ENCODE measurements around the gene TENM3.
A peak's percentile ranks its signal among the peaks of the same experiment; 100 is the strongest.

TENM3 gene

GRCh38 chr4:182451441-182451840, 208.2 kb downstream of the TENM3 start:
- Mint-ChIP-seq H3K27me3 (ENCODE audit: low read depth) (peaks cover 18% of the 10 kb centered on the region), H3K4me3 (peak overlapping the region; percentile 55 to 95 (median 82)), H3K36me3 (ENCODE audit: low read depth) (peaks cover 3% of the 10 kb centered on the region), H3K4me1 (peaks cover 26% of the 10 kb centered on the region), H3K27ac (no peak overlapping the region), H3K9me3 (no peaks in the 10 kb centered on the region)
- no peak for TF ChIP-seq CTCF (IDR thresholded peaks at IDR 0.05; ENCODE audit: unreplicated experiment in 3 of 3)

GRCh38 chr4:182453830-182454229, 210.6 kb downstream of the TENM3 start:
- no peak overlapping the region for H3K27ac Mint-ChIP-seq
- H3K27me3 Mint-ChIP-seq (ENCODE audit: low read depth) = peaks cover 6% of the 10 kb centered on the region
- peaks cover 22% of the 10 kb centered on the region for H3K4me1 Mint-ChIP-seq

GRCh38 chr4:182454440-182455013, 211.3 kb downstream of the TENM3 start:
- Mint-ChIP-seq H3K27ac (no peak overlapping the region), H3K4me1 (peaks cover 22% of the 10 kb centered on the region), H3K27me3 (ENCODE audit: low read depth) (peaks cover 6% of the 10 kb centered on the region), H3K9me3 (no peaks in the 10 kb centered on the region), H3K4me3 (no peak overlapping the region), H3K36me3 (ENCODE audit: low read depth) (peaks cover 5% of the 10 kb centered on the region)
- TF ChIP-seq CTCF (IDR thresholded peaks at IDR 0.05; ENCODE audit: unreplicated experiment in 3 of 3) = no peak

More at GRCh38 chr4:182453830-182454229, 210.6 kb downstream of the TENM3 start:
- no peak for TF ChIP-seq CTCF (IDR thresholded peaks at IDR 0.05; ENCODE audit: unreplicated experiment in 3 of 3)
- no peak overlapping the region for H3K4me3 Mint-ChIP-seq
- no peaks in the 10 kb centered on the region for H3K9me3 Mint-ChIP-seq
- H3K36me3 Mint-ChIP-seq (ENCODE audit: low read depth) = peaks cover 5% of the 10 kb centered on the region

- Mint-ChIP-seq H3K9me3 (no peaks in the 10 kb centered on the region), H3K27ac (no peak overlapping the region), H3K27me3 (ENCODE audit: low read depth) (no peaks in the 10 kb centered on the region), H3K36me3 (ENCODE audit: low read depth) (peaks cover 10% of the 10 kb centered on the region), H3K4me3 (no peak overlapping the region), H3K4me1 (no peaks in the 10 kb centered on the region)
- no peak for TF ChIP-seq CTCF (IDR thresholded peaks at IDR 0.05; ENCODE audit: unreplicated experiment in 3 of 3)
Observed at GRCh38 chr4:182465114-182465513, 221.9 kb downstream of the TENM3 start.

- no peaks in the 10 kb centered on the region for H3K4me1 Mint-ChIP-seq
- no peaks in the 10 kb centered on the region for H3K27me3 Mint-ChIP-seq (ENCODE audit: low read depth)
- peaks cover 3% of the 10 kb centered on the region for H3K9me3 Mint-ChIP-seq
- peaks cover 18% of the 10 kb centered on the region for H3K36me3 Mint-ChIP-seq (ENCODE audit: low read depth)
- no peak for TF ChIP-seq CTCF (IDR thresholded peaks at IDR 0.05; ENCODE audit: unreplicated experiment in 3 of 3)
- no peak overlapping the region for H3K27ac Mint-ChIP-seq
- H3K4me3 Mint-ChIP-seq = no peak overlapping the region
Observed at GRCh38 chr4:182465979-182466378, 222.8 kb downstream of the TENM3 start.

GRCh38 chr4:182470215-182470614, 227.0 kb downstream of the TENM3 start:
- Mint-ChIP-seq H3K27me3 (ENCODE audit: low read depth) (no peaks in the 10 kb centered on the region), H3K36me3 (ENCODE audit: low read depth) (peaks cover 26% of the 10 kb centered on the region), H3K27ac (no peak overlapping the region), H3K9me3 (peaks cover 9% of the 10 kb centered on the region), H3K4me1 (no peaks in the 10 kb centered on the region), H3K4me3 (no peak overlapping the region)
- TF ChIP-seq CTCF (IDR thresholded peaks at IDR 0.05; ENCODE audit: unreplicated experiment in 3 of 3) = no peak

Data from nephron (organoid).